Endothelial cell (in vitro differentiated cells): ENCODE data around the gene GPR32. TPM values are rescaled to one million over a fixed set of nuclear protein-coding genes. Genes with fewer than 3 reads are reported as not detected.
"Not testable (repeated sequence)": the region's sequence is repeated elsewhere in the genome, so short reads cannot be mapped to it uniquely, and the experiment has no call there.

Source experiments
- DNase-seq: peaks from one replicate; pipeline ENCODE4 v3.0.0; 2021; ENCODE audit warnings: low spot score
- H3K27ac Mint-ChIP-seq: one replicate; pipeline ENCODE4 v1.8.0; 2021; ENCODE audit warnings: mixed read lengths, inconsistent platforms; ENCODE audit not compliant: unreplicated experiment
- H3K27me3 Mint-ChIP-seq: one replicate; pipeline ENCODE4 v1.8.0; 2021; ENCODE audit warnings: mild to moderate bottlenecking, moderate library complexity, mixed read lengths, inconsistent platforms; ENCODE audit not compliant: unreplicated experiment
- H3K36me3 Mint-ChIP-seq: one replicate; pipeline ENCODE4 v1.8.0; 2021; ENCODE audit warnings: mild to moderate bottlenecking, low read depth, mixed read lengths, inconsistent platforms; ENCODE audit not compliant: unreplicated experiment
- H3K4me1 Mint-ChIP-seq: one replicate; pipeline ENCODE4 v1.8.0; 2021; ENCODE audit warnings: mild to moderate bottlenecking, mixed read lengths, inconsistent platforms; ENCODE audit not compliant: unreplicated experiment
- H3K4me3 Mint-ChIP-seq: one replicate; pipeline ENCODE4 v1.8.0; 2021; ENCODE audit warnings: mild to moderate bottlenecking, mixed read lengths, inconsistent platforms; ENCODE audit not compliant: unreplicated experiment
- H3K9me3 Mint-ChIP-seq: one replicate; pipeline ENCODE4 v1.8.0; 2021; ENCODE audit warnings: mixed read lengths, inconsistent platforms; ENCODE audit not compliant: unreplicated experiment
- CTCF ChIP-seq: fragments of 200-600 bp; sonication (generic); IDR thresholded peaks from one replicate; pipeline ENCODE4 v1.5.0; 2021; ENCODE audit warnings: antibody characterized with exemption; ENCODE audit not compliant: unreplicated experiment
- total RNA-seq: library from RNA; stranded (reverse); fragmentation: NEBNext Ultra II Directional; extraction: Animal tissue kit (Norgen Biotek cat#: 25700); gene quantifications from one replicate; pipeline ENCODE4 v1.2.1, GENCODE V29; 2021; ENCODE audit not compliant: unreplicated experiment

The GPR32 gene
- total RNA-seq, 1 donor from 2014 or later, result not detected

GRCh38 chr19:50779504-50780457, 9.5 kb downstream of the GPR32 start:
- Mint-ChIP-seq H3K4me3 (no peak overlapping the region), H3K27me3 (peaks cover 5% of the 10 kb centered on the region), H3K36me3 (no peaks in the 10 kb centered on the region), H3K4me1 (no peaks in the 10 kb centered on the region), H3K9me3 (peaks cover 10% of the 10 kb centered on the region), H3K27ac (no peak overlapping the region)
- TF ChIP-seq CTCF, result no peak
- no peak for DNase-seq

GRCh38 chr19:50780753-50781435, 10.6 kb downstream of the GPR32 start:
- peaks cover 4% of the 10 kb centered on the region for H3K36me3 Mint-ChIP-seq
- H3K9me3 Mint-ChIP-seq, result peaks cover 6% of the 10 kb centered on the region
- DNase-seq, result no peak
- H3K27me3 Mint-ChIP-seq, result peaks cover 5% of the 10 kb centered on the region
- no peak for TF ChIP-seq CTCF
- no peak overlapping the region for H3K27ac Mint-ChIP-seq
- no peaks in the 10 kb centered on the region for H3K4me1 Mint-ChIP-seq
- H3K4me3 Mint-ChIP-seq, result no peak overlapping the region

- not testable (repeated sequence) for H3K36me3 Mint-ChIP-seq, H3K4me1 Mint-ChIP-seq, H3K4me3 Mint-ChIP-seq, H3K27ac Mint-ChIP-seq, H3K27me3 Mint-ChIP-seq, DNase-seq, H3K9me3 Mint-ChIP-seq
- TF ChIP-seq CTCF, result peak; percentile 20
Measured at GRCh38 chr19:50783848-50784152, 13.5 kb downstream of the GPR32 start.

DNA sequence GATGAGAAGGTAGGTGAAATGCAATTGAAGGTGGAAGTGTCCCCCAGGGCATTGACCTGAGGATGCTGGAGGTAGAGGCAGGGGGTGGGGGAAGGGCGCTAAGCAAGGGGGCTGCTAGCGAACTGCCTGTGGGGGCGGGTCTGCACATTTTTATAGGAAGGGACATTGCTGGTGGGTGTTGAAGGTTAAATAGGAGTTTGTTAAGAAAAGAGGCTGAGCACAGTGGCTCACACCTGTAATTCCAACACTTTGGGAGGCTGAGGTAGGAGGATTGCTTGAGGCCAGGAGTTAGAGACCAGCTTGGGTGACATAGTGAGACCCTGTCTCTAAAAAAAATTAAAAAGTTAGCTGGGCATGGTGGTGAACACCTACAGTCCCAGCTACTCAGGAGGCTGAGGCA, 14.4 kb downstream of the GPR32 start:
- TF ChIP-seq CTCF, result no peak
- Mint-ChIP-seq H3K27ac (no peak overlapping the region), H3K27me3 (peaks cover 11% of the 10 kb centered on the region), H3K36me3 (peaks cover 4% of the 10 kb centered on the region), H3K4me1 (no peaks in the 10 kb centered on the region), H3K4me3 (no peak overlapping the region), H3K9me3 (no peaks in the 10 kb centered on the region)
- no peak for DNase-seq

GRCh38 chr19:50785329-50785728, 15.1 kb downstream of the GPR32 start:
- no peak for DNase-seq
- H3K27me3 Mint-ChIP-seq, result peaks cover 9% of the 10 kb centered on the region
- no peak overlapping the region for H3K4me3 Mint-ChIP-seq
- no peaks in the 10 kb centered on the region for H3K4me1 Mint-ChIP-seq
- TF ChIP-seq CTCF, result no peak
- no peaks in the 10 kb centered on the region for H3K9me3 Mint-ChIP-seq
- no peak overlapping the region for H3K27ac Mint-ChIP-seq
- peaks cover 4% of the 10 kb centered on the region for H3K36me3 Mint-ChIP-seq
